BE2C (cell line): Measurements from ENCODE around the gene ARMH1.

Experiments
- DNase-seq: peaks from one replicate; pipeline ENCODE4 v3.0.0-alpha.2; 2020
- H3K27me3 ChIP-seq: fragments of 250-450 bp; sonication (Bioruptor Pico); 2 replicates; pipeline ENCODE4 v1.5.1; 2020; ENCODE audit warnings: mild to moderate bottlenecking
- H3K36me3 ChIP-seq: fragments of 250-450 bp; sonication (Bioruptor Pico); 2 replicates; pipeline ENCODE4 v1.5.1; 2020; ENCODE audit warnings: mild to moderate bottlenecking
- H3K4me1 ChIP-seq: fragments of 250-450 bp; sonication (Bioruptor Pico); 2 replicates; pipeline ENCODE4 v1.5.1; 2020
- H3K4me3 ChIP-seq: 2 replicates; pipeline ENCODE4 v1.5.1; 2011; ENCODE audit warnings: low read depth, low read length
- H3K9me3 ChIP-seq: fragments of 250-450 bp; sonication (Bioruptor Pico); 2 replicates; pipeline ENCODE4 v1.5.1; 2020
- CTCF ChIP-seq: IDR thresholded peaks from 2 replicates; pipeline ENCODE4 v1.5.1; 2012; ENCODE audit warnings: mild to moderate bottlenecking, low read depth, low read length

ARMH1 gene

GRCh38 chr1:44676484-44677200 is 2.1 kb downstream of the ARMH1 start:
- no peak for DNase-seq
- Histone ChIP-seq H3K9me3 (no peaks in the 10 kb centered on the region), H3K36me3 (no peaks in the 10 kb centered on the region), H3K4me3 (no peak overlapping the region), H3K27me3 (no peaks in the 10 kb centered on the region), H3K4me1 (no peaks in the 10 kb centered on the region)
- TF ChIP-seq CTCF: no peak

- Histone ChIP-seq H3K4me3 (no peak overlapping the region), H3K9me3 (no peaks in the 10 kb centered on the region), H3K36me3 (no peaks in the 10 kb centered on the region), H3K27me3 (no peaks in the 10 kb centered on the region), H3K4me1 (no peaks in the 10 kb centered on the region)
- DNase-seq: no peak
- TF ChIP-seq CTCF: peak; percentile 59
These were observed 2.8 kb downstream of the ARMH1 start for GRCh38 chr1:44677201-44677766.

- no peak for TF ChIP-seq CTCF
- no peak for DNase-seq
- no peaks in the 10 kb centered on the region for H3K9me3 ChIP-seq
- H3K4me1 ChIP-seq: no peaks in the 10 kb centered on the region
- no peaks in the 10 kb centered on the region for H3K27me3 ChIP-seq
- H3K4me3 ChIP-seq: no peak overlapping the region
- H3K36me3 ChIP-seq: no peaks in the 10 kb centered on the region
These were observed 3.6 kb downstream of the ARMH1 start for GRCh38 chr1:44678120-44678519.

GRCh38 chr1:44678626-44679025 is 4.1 kb downstream of the ARMH1 start:
- no peak for TF ChIP-seq CTCF
- Histone ChIP-seq H3K27me3 (no peaks in the 10 kb centered on the region), H3K4me3 (no peak overlapping the region), H3K36me3 (no peaks in the 10 kb centered on the region), H3K4me1 (no peaks in the 10 kb centered on the region), H3K9me3 (no peaks in the 10 kb centered on the region)
- DNase-seq: no peak

GRCh38 chr1:44679468-44679867 is 5.0 kb downstream of the ARMH1 start:
- H3K36me3 ChIP-seq: no peaks in the 10 kb centered on the region
- no peak for TF ChIP-seq CTCF
- no peak overlapping the region for H3K4me3 ChIP-seq
- DNase-seq: no peak
- H3K9me3 ChIP-seq: no peaks in the 10 kb centered on the region
- H3K27me3 ChIP-seq: no peaks in the 10 kb centered on the region
- H3K4me1 ChIP-seq: no peaks in the 10 kb centered on the region
